Stimulated activated CD4-positive, alpha-beta T cell treated with anti-CD3 and anti-CD28 coated beads, Interleukin-1b, Interleukin-23, amount 100 ng/mL, for 4 hours (primary cell): ENCODE results near the gene LSM7.

ENCODE experiments used
- DNase-seq, 2 donors: peaks; one replicate each; pipeline ENCODE4 v3.0.0-alpha.2; 2020; ENCODE audit warnings: low read depth in 2 of 2

The LSM7 gene

DNA sequence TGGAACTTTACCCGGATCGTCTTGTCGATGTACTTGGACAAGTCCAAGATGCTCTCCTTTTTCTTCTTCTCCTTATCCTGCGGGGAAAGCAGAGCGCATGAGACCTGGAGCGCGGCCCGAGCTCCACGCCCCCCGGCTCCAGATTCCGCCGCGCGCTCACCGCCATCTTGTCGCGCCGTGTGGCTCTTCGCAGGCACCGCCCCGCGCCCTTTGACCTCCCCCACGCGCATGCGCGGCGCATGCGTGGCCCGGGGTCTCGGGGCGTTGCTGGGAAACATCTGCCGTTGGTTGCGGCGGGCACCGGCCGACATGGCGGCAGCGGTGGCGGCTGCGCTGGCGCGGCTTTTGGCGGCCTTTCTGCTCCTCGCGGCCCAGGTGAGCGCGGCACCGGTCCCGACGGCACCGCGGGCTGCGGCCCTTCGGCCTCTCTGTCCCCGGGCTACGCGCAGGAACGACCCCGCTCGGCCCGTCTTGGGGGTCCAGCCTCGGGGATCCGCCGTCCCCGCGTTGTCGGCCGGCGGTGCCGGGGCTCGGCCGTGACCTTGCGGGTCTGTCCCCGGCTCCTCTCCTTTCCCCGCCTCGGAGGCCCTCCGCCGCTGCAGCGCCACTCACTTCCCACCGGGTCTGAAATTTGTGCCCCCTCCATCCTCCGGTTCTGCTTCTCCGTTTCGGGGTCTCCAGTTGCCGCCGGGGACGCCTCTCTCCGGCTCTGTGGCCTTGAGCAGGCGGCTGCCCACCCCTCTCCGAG, at the start of gene LSM7, which contains the start of gene SPPL2B:
TSS of gene LSM7 (minus strand) at position 186 of the 748 bp plus-strand sequence. CDS start at position 166, 20 bp downstream.
TSS of gene SPPL2B (plus strand) at position 284 of the 748 bp plus-strand sequence. CDS start at position 310, 26 bp downstream.
- peak; percentile 88 to 90 for DNase-seq

DNA sequence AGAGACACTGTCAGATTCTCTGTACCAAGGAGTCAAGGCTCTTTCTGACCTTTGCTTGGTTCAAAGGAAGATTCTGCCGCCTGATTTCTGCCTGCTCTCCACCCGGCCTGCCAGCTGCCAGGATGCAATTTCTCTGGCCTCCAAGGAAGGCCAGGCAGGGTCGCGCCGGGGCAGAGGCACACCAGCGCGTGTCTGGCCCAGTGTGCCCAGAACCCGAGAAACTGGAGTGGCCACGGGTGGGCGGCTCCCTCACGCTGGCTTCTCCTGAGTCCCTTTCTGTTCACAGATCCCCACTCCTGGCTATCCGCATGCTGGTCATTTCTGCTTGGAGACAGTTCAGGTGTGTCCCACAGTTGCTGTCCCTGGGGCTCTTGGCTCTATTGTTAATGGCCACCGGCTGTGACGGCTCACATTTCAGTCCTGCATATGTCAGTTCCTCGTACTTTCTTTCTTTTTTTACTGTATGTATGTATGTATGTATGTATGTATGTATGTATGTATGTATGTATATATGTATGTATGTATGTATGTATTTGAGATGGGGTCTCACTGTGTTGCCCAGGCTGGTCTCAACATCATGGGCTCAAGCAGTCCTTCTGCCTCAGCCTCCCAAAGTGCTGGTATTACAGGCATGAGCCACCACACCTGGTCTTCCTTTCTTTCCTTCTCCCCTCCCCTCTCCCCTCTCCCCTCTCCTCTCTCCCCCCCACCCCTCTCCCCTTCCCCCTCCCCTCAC, 48.6 kb upstream of the LSM7 start:
- DNase-seq: no peak

GRCh38 chr19:2375353-2376121, 47.2 kb upstream of the LSM7 start:
- DNase-seq: no peak

- no peak for DNase-seq
Observed at GRCh38 chr19:2374808-2375207, 46.4 kb upstream of the LSM7 start.

DNA sequence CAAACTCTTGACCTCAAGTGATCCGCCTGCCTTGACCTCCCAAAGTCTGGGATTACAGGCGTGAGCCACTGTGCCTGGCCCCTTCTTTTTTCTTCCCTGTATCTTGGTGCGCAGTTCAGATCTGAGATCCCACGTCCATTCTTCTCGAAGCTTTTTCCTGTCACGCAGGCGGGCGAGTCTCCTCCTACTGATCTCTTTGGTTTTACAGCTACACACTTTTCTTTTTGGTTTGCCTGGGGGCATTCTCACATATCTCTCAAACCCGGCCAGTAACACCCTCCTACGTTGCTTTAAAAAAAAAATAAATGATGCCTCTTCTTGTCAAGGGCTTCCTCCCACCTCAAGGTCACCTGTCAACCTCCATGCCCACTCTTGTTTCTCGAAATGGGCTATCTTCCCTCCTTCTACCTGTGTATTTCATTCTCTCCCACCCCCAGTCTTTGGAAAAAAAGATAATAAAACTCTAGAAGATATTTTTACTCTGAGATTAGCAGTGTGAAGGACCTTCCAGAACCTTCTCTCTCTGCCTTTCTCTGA, 43.8 kb upstream of the LSM7 start:
- no peak for DNase-seq

- DNase-seq: no peak
Observed at GRCh38 chr19:2371656-2372055, 43.3 kb upstream of the LSM7 start.

DNA sequence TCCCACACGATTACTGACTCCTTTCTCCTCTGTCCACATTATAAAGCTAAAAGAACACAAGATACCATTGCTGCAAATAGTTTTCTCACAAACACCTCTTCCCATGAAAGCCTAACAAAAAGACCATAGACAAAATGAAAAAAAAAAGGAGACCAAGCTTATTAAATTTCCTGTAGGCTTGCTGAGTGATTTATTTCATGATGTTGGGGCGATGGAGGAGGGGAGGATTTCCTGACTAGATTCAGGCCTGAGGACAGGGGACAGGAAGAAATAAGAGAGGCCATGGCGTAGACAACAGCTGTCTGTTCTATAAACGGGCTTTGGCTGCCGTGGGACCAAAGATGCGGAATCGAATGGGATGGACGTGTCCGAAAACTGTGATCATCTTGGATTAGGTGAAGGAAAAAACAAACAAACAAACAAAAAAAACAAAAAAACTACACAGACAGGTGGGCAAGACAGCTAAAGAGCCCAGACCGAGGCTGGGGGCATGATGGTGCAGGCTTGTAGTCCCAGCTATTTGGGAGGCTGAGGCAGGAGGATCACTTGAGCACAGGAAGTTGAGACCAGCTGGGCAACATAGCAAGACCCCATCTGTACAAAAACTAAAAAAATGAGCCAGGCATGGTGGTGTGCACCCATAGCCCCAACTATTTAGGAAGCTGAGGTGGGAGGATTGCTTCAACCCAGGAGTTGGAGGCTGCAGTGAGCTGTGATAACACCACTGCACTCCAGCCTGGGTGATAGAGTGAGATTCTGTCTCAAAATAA, 37.0 kb upstream of the LSM7 start:
- no peak for DNase-seq

- DNase-seq: no peak
Observed at GRCh38 chr19:2363419-2363818, 35.0 kb upstream of the LSM7 start.

DNA sequence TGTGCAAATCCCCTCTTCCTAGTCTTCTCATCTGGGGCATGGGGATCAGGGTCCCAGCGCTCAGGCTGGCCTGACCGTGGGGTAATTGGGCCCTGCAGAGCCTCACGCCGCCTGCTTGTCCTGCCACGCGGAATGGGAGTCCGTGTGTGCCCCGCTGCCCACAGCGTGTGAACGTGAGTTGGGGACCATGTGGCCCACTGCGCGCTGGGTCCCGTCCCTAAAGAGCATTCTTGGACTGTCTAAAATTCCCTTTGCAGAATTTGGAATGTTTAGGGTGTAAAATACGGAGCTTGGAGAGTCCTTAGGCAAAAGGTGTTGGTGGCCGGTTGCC, 34.5 kb upstream of the LSM7 start:
- DNase-seq: no peak

DNA sequence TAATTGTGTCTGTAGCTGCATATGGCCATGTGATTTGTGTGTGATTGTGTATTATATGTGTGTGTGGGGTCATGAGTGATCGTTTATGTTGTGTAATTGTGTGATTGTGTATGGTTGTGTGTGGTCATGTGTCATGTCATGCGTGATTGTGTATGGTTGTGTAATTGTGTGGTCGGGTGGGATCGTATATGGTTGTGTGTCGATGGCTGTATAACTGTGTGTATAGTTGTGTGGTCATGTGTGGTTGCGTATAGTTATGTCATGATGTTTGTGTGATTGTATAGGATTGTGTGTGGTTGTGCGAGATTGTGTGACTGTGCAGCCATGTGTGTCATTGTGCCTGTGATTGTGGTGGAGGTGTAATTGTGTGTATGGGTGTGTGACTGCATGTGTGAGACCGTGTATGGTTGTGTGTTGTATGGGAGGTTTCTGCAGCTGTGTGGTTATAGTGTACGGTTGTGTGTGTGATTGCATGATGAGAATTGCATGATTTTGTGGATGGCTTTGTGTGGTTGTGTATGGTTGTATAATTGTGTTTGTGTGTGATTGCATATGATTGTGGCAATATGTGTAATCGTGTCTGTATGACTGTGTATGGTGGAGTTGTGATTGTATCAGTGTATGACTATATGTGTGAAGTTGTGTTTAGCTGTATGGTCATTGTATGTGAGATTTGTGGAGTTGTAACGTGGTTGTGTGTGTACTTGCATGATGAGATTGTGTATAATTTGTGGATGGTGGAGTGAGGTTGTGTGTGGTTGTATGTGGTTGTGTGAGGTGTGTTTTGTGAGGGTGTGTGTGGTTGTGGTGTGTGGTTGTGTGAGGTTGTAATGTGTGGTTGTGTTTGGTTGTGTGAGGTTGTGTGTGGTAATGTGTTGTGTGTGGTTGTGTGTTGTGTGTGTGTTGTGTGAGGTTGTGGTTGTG, 33.9 kb upstream of the LSM7 start:
- no peak for DNase-seq

GRCh38 chr19:2361246-2362045, 33.1 kb upstream of the LSM7 start:
- no peak for DNase-seq

DNA sequence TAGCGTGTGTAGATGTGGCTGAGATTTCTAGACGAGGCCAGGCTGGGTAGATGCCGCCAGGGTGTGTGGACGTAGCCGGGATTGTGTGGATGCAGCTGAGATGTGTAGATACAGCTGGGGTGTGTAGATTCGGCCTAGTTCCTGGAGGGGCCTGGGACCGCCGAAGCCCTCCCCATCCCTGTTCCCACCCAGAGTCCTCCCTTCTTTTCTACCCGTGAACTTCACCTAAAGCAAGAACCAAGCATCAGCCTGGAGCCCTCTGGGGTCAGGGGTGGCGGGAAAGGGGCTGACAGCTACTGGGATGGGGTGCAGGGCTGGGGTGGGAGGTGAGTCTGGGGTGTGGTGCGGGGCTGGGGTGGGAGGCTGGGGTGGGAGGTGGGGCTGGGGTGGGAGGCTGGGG, 32.4 kb upstream of the LSM7 start:
- DNase-seq: no peak

DNA sequence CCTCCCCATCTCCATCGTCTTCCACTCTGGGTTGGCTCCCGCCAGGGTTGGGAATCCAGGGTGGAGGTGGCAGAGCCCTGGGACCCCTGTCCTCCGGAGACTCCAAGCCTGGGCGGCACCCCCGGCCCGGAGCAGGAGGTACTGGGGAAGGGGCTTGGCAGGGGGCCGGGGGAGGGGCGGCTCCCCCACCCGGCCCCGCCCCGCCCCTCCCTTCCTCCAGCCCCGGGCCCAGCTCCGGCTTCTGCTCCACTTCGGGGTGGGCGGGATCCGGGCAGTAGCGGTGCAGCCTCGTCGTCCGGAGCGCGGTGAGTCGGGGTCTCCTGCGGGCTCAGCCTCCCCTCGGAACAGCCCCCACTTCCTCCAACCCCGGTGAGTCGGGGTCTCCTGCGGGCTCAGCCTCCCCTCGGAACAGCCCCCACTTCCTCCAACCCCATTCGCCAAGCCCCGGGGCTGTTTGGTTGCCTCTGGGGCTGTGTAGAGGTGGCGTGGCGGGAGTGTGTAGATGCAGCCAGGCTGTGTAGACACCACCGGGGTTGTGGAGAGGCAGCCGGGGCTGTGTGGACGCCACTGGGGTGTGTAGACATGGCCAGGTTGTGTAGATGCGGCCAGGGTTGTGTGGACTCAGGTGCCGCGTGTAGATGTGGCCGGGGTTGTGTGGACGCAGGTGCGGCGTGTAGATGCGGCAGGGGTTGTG, 31.8 kb upstream of the LSM7 start, which contains the start of gene TMPRSS9:
TSS of gene TMPRSS9 (plus strand) at position 274 of the 694 bp plus-strand sequence. CDS start 29,521 bp downstream, outside the sequence.
- no peak for DNase-seq

DNA sequence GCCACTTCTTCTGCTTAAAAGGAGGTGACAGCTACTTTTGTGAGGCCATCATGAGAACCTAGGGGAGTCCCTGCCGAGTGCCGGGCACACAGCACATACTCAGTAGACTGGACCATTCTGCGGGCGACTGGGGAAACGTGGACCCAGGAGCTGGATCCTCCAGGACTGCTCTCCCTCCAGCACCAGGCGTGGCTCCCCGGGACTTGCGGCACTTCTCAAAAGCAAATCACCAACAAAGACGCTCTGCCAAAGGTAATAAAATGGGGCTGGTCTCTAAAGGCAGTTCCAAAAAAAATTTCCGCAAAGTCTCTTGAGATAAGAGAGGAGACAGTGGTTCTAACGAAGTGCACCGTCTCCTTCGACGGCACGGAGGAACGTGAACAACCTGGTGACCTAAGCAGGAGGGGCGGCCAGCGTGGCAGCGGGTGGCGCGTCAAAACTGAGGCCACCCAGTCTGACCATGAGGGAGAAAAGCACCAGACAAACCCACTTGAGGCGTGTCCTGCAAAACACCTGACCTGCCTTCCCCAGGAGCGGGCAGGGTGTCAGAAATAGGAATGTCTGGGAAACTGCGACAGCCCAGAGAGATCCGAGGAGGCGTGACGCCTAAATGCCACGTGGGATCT, 30.3 kb upstream of the LSM7 start:
- no peak for DNase-seq

GRCh38 chr19:2357279-2358206, 29.2 kb upstream of the LSM7 start:
- no peak for DNase-seq

DNA sequence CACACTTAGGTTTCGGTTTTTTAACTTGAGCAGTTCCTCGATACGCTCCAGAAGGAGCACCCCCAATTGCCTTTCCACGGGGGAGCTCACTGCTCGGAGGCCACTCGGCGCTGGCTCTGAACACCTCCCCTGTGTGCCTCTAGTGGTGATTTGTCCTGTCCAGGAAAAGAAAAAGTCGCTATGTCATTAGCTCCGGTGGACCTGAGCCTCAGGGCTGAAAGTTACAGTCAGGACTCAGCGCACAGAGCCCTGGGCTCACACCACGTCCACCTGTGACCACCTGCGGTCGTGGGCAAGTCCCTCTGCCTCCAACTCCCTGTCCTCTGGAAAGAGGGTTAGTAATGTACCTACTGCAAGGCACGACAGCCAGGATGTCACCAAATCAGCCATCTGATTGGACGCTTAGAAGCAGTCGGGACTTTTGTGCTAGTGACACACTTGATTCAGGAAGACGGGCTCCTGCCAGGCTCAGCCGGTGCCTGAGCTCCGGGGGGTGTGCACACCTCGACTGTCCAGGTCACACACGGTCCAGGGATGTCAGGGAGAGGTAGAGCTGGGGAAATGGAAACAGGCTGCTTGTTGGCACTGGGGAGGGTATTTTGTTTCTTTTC, 27.8 kb upstream of the LSM7 start:
- no peak for DNase-seq
